Ovary (tissue), 3 donors: ENCODE measurements around the gene SLMAP.

ENCODE experiments used
- CTCF ChIP-seq, 3 donors: fragments of 450-650 bp in 2 of 3; fragments of 200-600 bp in 1 of 3; IDR thresholded peaks; one replicate each; pipeline versions ENCODE4 v1.5.1 to v1.8.0; 2016 to 2022; ENCODE audit warnings: antibody characterized with exemption in 3 of 3, mild to moderate bottlenecking in 1 of 3
- POLR2A ChIP-seq: fragments of 450-650 bp; IDR thresholded peaks from one replicate; pipeline ENCODE4 v1.6.1; 2017; ENCODE audit warnings: antibody characterized with exemption, mild to moderate bottlenecking, moderate library complexity
- donor health status: DM: no; HTN: no; CAD: no.

GRCh38 chr3:57821765-57822164 is 65.7 kb downstream of the SLMAP start:
- TF ChIP-seq CTCF (IDR thresholded peaks at IDR 0.05) (no peak), POLR2A (no peak)
